GM21381 (cell line): Measurements from ENCODE around the gene ANK3.

Experiments
- ATAC-seq: cut with Tn5 transposase; IDR thresholded peaks from one replicate; pipeline ENCODE4 v1.9.1; 2021; ENCODE audit warnings: mild to moderate bottlenecking, moderate library complexity; ENCODE audit not compliant: unreplicated experiment

ANK3 gene

DNA sequence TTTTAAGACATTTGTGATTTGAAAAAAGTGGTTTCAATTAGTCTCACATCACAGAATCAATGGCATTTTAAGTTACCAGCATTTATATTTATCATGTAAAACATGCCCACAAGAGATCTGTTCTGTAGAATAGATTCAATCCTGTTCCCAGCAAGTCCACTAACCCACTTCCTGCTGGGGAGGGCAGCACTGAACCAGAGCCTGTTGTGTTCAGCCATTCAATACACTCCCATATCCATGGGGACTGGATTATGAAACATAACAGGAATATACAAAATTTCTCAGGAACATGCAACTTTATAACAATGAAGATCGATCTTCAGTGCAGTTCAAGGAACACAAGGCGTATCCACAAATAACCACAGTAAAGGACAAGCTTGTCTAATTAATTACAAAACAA lies 24.4 kb upstream of the ANK3 start:
- ATAC-seq: no peak

DNA sequence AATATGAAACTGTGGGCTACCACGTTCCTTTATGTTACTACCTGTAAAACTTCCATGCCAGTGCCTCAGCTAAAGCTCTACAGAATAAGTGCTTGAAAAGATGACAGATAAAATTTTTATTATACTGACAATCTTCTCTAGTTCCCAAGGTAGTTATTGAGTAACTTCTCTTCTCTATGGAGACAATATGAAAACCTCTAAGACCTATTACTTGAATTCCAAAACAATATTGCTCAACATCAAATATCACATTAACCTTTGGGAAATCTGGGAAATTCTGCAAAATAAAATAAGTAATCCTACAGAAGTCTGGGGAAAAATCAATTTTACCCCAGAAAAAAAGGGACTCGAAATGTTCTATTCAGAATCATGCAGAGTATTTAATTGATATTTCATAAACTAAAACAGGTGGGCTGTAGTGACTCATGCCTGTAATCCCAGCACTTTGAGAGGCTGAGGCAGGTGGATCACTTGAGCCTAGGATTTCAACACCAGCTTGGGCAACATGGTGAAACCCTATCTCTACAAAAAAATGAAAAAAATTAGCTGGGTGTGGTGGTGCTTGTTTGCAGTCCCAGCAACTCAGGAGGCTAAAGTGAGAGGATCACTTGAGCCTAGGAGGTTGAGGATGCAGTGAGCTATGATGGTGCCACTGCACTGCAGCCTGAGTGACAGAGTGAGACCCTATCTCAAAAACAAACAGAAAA lies 23.8 kb upstream of the ANK3 start:
- ATAC-seq: no peak

DNA sequence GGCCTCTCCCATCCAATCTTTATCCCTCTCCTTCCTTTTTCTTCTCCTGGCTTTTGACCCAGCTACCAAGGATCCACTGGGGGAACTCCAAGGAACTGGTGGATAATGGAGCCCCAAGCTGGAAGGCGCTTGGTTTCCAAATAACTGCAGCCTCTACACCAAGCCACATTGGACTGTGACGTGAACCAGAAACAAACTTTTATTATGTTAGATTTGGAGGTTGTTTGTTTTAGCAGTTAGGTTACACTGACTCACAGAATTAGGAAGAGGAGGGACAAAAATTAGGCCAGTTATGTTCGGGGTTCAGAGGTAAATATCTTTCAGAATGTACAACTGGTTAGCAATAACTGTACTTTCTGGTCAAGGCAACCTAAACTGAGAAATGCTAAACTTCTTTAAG lies 21.3 kb upstream of the ANK3 start:
- no peak for ATAC-seq

DNA sequence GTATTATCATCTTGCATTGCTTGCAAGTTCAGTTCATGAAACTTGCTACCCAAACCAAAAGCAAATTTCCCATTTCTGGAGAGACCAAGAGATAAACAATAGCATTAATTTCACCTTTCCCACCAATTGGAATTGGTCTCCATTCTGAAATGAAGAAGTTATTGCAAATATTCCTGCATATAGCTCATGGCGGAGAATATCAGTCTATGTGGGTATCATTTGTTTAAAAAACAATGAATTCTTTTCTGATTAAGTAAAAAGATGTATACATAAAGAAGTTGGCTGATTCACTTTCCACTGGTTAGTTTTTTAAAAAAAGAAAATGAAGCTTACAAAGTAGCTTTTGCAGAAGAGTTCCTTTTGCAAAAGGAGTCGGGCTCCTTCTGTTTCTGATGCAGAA lies 19.5 kb upstream of the ANK3 start:
- no peak for ATAC-seq

DNA sequence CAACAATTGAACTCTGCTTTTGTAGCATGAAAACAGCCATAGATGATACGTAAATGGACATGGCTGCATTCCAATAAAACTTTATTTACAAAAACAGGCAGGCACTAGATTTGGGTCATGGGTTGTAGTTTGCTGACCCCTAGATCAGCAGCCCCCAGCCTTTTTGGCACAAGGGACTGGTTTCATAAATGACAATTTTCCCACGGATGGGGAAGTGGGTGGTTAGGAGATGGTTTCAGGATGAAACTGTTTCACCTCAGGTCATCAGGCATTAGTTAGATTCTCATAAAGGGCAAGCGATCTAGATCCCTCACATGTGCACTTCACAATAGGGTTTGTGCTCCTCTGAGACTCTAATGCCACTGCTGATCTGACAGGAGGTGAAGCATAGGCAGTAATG lies 16.5 kb upstream of the ANK3 start:
- ATAC-seq: no peak

DNA sequence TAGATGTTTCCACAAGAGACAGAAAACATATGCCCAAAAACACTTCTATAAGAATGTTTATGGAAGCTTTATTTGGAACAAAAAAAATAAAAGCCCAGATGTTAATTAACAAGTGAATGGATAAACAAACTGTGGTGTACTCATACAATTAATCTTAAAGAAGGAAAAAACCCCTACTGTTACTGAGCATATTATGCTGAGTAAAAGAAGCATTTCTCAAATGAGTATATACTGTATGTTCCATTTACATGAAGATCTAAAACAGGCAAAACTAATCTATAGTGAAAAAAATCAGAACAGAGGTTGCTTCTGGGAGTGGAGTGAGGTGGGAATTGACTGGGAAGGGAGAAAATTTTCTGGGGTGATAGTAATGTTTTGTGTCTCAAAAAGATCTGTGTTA lies 15.5 kb upstream of the ANK3 start:
- no peak for ATAC-seq

DNA sequence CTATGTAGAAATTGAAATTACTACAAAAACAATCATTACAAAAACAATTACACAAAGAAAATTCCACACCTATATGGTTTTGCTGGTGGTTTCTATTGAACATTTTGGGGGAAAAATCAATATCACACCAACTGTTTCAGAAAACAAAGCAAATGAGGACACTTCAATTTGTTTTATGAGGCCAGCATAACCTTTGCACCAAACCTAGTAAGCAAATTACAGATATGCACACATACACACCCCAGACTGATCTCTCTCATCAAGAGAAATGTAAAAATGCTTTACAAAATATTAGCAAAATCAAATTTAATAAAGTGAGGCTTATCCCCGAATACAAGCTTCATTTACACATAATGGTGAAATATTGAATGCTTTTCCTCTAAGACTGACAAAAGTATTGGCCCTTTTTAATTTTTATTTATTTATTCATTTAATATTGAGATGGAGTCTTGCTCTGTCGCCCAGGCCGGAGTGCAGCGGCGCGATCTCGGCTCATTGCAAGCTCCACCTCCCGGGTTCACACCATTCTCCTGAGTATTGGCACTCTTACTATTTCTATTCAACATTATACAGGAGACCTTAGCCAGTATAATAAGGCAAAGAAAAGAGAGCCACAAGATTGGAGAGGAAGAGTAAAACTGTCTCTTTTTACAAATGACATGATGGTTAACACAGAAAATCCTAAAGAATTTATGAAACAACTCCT lies 13.6 kb upstream of the ANK3 start:
- no peak for ATAC-seq

DNA sequence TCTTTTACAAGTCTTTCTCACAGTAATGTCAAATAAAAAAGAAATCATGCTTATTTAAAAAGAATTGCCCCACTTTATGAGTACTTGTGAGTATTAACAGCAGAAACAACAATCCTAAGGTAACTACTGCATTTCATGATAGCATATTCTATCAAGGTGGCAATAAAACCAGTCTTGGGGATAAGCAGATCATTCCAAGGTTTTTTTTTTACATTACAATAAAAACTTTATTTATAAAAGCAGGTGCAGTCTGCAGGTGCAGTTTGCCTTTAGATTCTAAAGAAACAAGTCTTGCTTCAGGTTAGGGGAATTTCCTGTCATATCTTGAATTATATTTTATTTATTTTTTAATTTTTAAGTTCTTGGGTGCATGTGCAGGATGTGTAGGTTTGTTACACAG lies 10.7 kb upstream of the ANK3 start:
- ATAC-seq: no peak

DNA sequence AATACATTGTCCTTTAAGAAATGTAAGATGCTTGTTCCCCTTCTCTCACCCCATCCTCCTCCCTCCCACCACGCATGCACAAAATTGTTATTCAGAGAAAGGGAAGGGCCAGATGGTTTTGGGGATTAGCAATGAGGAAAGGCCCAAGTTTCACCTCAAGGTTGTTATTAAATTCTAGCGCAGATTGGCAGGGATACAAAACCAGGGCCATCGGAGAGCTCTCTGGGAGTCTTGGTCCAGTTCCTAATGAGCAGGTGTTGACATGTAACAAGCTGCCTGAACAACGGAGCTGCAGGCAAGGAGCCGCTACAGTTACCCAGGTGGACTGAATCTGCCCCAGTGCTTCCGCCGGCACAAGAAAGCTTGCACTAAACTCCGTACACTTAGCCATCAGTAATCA lies 9.7 kb upstream of the ANK3 start:
- no peak for ATAC-seq

DNA sequence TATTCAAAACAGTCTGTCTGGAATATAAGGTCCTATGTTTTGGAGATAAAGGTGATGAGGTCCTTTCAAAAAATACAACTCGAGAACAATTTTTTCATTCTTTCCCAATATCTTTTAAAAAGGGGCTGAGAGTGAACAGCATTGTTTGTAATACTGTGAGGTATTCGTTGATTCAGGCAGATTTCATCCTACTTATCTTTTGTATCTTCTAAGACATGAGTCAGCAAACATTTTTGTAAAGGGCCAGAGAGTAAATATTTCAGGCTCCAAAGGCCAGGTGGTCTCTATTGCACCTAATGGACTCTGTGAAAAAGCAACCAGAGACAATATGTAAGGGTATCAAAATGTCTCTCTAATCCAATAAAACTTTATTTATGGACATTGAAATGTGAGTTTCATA lies 8.1 kb upstream of the ANK3 start:
- no peak for ATAC-seq

DNA sequence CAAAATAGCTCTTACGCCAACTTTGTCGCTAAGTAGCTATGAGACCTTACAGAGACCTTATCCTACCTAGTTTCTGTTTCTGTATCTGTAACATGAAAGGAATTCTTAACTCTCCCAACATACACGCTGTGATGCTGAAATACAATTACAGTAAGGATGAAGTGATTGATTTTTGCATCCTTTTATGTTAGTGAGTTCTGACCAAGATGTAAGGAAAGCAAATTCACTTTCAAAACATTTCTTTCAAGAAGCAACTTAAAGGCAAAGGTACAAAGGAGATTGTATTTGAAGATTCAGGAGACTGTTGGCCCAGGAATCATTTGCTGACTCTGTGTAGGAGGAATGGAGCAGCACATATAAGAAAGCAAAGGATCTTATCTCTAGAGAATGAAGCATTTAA lies 7.1 kb upstream of the ANK3 start:
- ATAC-seq: no peak

DNA sequence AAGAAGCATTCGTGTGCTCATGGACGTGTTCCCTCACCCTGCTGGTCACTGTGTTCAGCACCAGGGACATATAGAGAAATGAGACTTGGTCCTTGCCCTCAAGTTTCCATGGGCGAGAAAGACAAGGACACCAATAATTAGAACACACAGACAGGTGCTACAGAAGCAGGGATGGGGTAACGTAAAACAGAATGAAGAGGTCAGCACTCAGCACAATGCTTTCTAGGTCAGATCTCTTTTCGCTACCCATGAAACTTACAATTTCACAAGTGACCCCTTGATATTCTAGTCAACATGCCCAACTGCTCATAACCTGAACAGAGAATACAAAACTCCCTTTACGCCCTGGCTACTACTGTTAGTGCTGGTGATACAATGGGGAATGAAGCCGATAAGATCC lies 6.0 kb upstream of the ANK3 start:
- no peak for ATAC-seq

DNA sequence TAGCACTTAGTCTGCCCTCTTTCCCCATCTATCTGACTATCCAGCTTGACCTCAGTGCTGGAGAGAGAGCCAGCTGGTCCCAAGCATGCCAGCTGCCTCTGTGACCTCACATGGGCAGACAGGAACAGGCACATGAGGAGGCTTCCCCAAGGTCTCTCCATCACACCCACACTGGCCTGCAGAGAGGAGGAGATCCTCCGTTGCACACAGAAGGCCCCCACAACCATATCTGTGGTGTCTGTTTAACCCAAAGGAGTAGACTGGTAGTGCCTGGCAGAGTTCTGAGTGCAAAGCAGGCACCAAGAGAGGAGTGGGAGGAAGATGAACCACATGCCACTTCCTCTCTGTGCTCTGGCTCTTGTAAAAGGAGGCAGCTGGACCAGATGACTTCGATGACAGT lies 4.8 kb upstream of the ANK3 start:
- ATAC-seq: no peak

DNA sequence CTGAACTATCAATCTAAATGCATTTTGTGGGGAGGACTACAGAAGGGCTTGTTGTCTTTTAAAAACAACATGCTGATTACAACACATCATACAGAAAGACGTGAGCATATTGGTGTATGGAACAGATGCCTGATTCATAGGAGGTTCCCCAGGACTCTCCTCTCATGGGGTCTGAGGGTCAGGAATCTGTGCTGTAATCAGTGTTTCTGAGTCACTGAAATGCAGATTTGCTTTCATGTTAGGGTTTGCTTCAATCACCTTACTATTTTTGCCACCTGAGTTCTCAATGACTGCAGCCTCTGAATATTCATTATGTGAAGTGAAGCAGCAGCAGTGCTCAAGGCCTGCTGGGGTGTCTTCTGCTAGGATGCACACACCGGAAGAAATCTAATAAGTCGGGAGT lies 550 bp upstream of the ANK3 start:
- no peak for ATAC-seq

DNA sequence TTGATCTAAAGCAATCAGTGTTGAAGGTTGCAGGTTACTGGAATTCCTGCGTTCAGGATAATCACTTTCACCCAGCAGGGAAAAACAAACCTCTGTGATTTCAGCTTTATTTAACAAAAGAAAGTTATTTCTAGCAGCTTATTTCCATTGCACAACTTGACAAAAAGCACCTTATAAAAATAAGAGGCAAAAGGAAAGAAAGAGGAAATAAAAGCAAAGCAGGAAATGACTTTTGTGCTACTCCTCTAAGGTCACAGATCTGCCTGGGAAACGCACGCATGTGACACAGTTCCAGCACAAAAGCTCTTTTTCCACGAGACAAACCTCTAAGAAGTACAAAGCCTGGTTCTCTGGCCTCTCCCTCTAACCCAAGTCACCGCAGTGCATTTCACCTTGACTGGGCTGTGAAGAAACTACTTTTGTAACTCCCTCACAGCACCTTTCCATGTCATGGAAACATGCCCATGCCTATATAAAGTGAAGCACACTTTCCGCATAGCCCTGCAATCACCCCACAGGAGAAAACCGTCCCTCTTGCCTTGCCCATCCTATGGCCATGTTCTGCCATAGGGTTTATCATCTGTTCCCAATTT lies 870 bp downstream of the ANK3 start:
- no peak for ATAC-seq

DNA sequence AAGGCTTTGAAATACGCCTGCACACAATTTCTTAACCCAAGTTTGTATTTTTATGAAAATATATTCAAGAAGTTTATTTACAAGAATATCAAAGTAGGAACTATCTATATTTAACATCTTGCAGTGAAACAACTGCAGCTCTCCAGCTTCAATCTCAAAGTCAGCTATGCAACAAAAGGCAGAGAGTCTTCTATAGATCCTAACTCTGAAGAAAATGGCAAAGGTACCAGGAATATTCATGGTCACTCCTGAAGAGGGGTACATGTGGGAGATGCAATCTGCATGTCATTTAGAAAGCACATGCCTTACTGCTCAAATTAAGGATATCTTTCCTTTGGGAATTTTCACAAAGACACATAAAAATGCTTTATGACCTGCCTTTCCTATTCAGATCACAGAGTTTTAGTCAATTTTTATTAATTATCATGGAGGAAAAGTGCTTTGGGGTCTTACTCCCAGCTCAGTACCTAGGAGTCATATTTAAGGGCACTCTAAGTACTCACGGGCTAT lies 1.5 kb downstream of the ANK3 start:
- ATAC-seq: no peak

DNA sequence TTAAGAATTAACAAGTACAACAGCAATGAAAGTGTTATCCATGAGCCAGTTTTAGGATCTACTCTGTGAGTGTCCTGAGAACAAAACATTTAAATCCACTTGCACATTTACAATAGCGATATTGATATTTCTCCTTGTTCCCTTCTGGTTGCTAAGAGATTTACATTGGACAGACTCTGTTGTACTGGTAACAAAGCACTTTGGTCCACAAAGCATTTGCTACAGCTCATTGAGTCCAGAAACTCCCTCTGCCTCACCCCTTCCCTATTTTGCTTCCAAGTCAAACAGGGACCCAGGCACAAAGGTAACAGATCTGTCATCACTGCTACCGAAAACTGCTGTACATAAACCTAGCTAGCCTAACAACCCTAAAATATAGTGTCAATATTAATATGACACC lies 2.1 kb downstream of the ANK3 start:
- no peak for ATAC-seq

DNA sequence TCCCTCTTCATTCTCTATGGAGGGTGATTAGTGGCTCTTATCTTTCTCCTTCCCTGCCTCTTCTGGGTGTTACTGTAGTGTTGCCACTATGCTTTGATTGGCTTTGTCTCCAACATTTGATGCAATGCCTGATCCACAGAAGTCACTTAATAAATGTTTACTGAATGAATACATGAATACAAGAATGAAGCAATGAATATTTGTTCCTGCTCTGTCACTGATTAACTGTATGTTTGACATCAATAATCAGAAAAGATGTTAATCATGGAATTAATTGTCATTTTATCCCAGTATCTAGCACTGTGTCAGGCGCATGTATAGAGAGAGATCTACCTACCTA lies 4.3 kb downstream of the ANK3 start:
- no peak for ATAC-seq

DNA sequence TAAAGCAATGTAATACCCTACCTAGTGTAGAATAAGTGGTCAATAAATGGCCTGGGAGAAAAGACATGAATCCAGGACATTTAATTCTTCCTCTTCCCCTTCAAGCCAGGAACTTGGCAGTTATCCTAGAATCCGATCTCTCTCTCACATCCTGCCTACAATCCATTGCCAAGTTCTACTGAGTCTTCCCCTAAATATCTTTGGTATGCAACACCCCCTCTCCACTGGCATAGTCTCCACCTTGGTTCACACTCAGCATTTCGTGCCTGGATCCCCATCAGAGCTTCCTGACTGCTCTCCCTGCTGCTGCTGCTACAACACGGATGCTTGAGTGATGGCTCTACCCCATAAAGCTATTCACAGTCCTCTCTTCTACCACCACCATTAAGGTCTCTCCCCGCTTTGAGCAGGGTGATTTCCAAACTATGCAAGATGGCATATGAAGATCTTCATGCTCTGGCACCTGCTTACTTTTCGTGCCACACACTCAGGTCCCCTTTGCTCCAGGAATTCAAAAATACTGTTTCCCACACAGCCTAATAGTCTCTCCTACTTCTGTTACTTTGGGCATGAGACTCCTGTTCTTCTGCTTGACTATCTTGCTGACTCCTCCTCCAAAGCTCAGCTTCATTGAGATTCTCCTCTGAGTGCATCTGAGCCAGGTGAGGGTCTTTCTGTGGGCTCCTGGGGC lies 4.8 kb downstream of the ANK3 start:
- no peak for ATAC-seq

DNA sequence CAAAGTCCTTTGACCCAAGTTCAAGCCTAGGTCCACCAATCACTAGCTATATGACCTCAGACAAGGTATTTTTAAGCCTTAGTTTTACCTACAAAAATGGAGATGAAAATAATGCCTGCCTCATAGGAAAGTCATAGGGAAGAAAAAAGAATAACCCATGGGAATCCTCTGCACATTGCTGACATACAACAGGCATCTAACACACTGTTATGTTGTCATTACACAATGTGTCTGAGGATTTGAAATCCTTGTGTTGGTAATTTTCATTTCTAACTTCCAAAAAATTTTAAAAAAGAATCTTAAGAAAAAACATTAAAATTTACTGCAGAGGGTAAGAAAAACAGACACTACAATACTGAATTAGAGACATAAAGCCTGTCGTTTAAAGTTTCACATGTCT lies 5.7 kb downstream of the ANK3 start:
- no peak for ATAC-seq

DNA sequence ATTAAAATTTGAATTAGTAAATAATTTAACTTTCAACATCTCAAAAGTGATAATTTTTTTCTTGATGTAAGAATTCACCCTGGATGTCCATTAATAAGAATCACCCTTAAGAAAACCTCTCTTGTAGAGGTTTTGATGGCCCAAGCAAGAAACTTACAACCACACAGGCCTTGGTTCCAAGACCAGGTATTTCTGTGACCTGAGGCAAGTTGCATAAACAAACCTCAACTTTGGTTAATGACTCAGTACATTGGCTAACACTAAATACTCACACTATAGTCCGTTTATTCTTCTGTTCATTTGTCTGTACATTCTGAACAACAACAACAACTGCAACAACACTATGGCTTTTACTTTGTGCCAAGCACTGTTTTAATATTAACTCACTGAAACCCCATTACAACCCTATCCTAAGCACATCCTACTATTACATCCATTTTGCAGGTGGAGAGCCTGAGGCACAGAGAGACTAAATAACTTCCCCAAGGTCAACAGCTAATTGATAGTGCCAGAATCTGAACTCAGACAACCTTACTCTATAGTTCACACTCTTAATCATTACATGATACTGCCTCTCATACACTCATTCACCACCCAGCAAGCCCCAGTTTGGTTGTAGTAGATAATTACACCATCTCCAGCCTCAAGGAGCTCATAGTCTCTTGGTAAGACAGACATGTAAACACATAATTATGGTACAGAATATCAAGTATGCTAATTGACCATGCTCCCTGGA lies 6.6 kb downstream of the ANK3 start:
- no peak for ATAC-seq
